IMR-90 (cell line): ENCODE results near the gene CTNND2. TPM values are rescaled to one million over a fixed set of nuclear protein-coding genes. Genes with fewer than 3 reads are reported as not detected.

Experiments
- BHLHE40 ChIP-seq: fragments of 150-350 bp; IDR thresholded peaks from 2 replicates; pipeline ENCODE4 v1.6.1; 2016; ENCODE audit warnings: mild to moderate bottlenecking, low read depth, low read length
- CTCF ChIP-seq: conservative IDR thresholded peaks from 2 replicates; pipeline ENCODE4 v1.5.1; 2012; ENCODE audit warnings: mild to moderate bottlenecking, low read depth, low read length, improper control_type of control experiment
- MAZ ChIP-seq: IDR thresholded peaks from 2 replicates; pipeline ENCODE4 v1.6.1; 2012; ENCODE audit warnings: low read depth, mild to moderate bottlenecking, low read length, improper control_type of control experiment, moderate library complexity, borderline replicate concordance
- RAD21 ChIP-seq: IDR thresholded peaks from 2 replicates; pipeline ENCODE4 v1.6.1; 2012; ENCODE audit warnings: low read length, improper control_type of control experiment
- RCOR1 ChIP-seq: IDR thresholded peaks from 2 replicates; pipeline ENCODE4 v1.6.1; 2012; ENCODE audit warnings: mild to moderate bottlenecking, low read length, improper control_type of control experiment; ENCODE audit not compliant: insufficient replicate concordance
- RFX5 ChIP-seq: IDR thresholded peaks from 2 replicates; pipeline ENCODE4 v1.8.0; 2012; ENCODE audit warnings: low read depth, mild to moderate bottlenecking, low read length, moderate library complexity
- SMC3 ChIP-seq: fragments of 150-350 bp; IDR thresholded peaks from 2 replicates; pipeline ENCODE4 v1.6.1; 2016; ENCODE audit warnings: low read depth, mild to moderate bottlenecking, antibody characterized with exemption, low read length, moderate library complexity
- polyA plus RNA-seq, 3 experiments: library from polyadenylated mRNA; depleted of rRNA; stranded (reverse); fragments of >200 nt; gene quantifications; 2 replicates each; pipeline ENCODE4 v1.2.3, GENCODE V29; 2012; ENCODE audit warnings: low replicate concordance in 1 of 3
- total RNA-seq: library from RNA; depleted of rRNA; stranded (reverse); fragments of >200 nt; gene quantifications from 2 replicates; pipeline ENCODE4 v1.2.3, GENCODE V29; 2012

CTNND2 gene
- total and polyA plus RNA-seq, 2 of the 4 experiments (the other 2 are of a cell fraction), result not detected

GRCh38 chr5:11904265-11904906 lies at the start of gene CTNND2 (continued):
- TF ChIP-seq CTCF, result no peak
- TF ChIP-seq BHLHE40, result no peak
- no peak for TF ChIP-seq RCOR1
- TF ChIP-seq RFX5, result no peak
- no peak for TF ChIP-seq SMC3
- TF ChIP-seq RAD21, result no peak
- TF ChIP-seq MAZ, result no peak
